Tibial nerve (tissue), 4 donors: ENCODE results near the gene DDIT4.

Source experiments
- EP300 ChIP-seq, 2 donors: sonication (generic); formaldehyde crosslinking; IDR thresholded peaks; one replicate each; pipeline ENCODE4 v1.6.1; 2017; ENCODE audit warnings: antibody characterized with exemption in 2 of 2, mild to moderate bottlenecking in 1 of 2
- POLR2A ChIP-seq, 2 donors: fragments of 450-650 bp; IDR thresholded peaks; one replicate each; pipeline ENCODE4 v1.6.1; 2017; ENCODE audit warnings: antibody characterized with exemption in 2 of 2, mild to moderate bottlenecking in 2 of 2, moderate library complexity in 2 of 2
- TF ChIP-seq, protein P1 (sequence below), 5 experiments: fragments of 200-600 bp in 3 of 5; fragments of 450-650 bp in 2 of 5; sonication (generic) in 3 of 5; IDR thresholded peaks; one replicate each; pipeline ENCODE4 v1.5.1; 2016 to 2019; ENCODE audit warnings: antibody characterized with exemption in 5 of 5, mild to moderate bottlenecking in 3 of 5, moderate library complexity in 2 of 5

DNA sequence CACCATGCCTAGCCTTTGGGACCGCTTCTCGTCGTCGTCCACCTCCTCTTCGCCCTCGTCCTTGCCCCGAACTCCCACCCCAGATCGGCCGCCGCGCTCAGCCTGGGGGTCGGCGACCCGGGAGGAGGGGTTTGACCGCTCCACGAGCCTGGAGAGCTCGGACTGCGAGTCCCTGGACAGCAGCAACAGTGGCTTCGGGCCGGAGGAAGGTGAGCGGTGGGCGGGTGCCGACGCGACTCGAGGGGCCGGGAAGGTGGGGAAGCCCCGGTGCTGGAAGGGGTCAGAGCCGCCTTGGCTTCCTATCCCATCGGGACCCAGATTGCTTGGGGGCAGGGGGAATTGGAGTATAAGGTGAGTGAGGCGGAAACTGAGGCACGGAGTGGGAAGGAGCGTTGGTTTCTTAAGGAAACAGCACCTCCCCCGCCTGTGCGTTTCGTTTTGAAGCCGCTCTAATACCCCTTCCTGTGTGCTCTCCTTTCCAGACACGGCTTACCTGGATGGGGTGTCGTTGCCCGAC lies 547 bp downstream of the DDIT4 start:
- TF ChIP-seq, protein P1, sequence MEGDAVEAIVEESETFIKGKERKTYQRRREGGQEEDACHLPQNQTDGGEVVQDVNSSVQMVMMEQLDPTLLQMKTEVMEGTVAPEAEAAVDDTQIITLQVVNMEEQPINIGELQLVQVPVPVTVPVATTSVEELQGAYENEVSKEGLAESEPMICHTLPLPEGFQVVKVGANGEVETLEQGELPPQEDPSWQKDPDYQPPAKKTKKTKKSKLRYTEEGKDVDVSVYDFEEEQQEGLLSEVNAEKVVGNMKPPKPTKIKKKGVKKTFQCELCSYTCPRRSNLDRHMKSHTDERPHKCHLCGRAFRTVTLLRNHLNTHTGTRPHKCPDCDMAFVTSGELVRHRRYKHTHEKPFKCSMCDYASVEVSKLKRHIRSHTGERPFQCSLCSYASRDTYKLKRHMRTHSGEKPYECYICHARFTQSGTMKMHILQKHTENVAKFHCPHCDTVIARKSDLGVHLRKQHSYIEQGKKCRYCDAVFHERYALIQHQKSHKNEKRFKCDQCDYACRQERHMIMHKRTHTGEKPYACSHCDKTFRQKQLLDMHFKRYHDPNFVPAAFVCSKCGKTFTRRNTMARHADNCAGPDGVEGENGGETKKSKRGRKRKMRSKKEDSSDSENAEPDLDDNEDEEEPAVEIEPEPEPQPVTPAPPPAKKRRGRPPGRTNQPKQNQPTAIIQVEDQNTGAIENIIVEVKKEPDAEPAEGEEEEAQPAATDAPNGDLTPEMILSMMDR (IDR thresholded peaks at IDR 0.05): no peak
- no peak for TF ChIP-seq EP300 (IDR thresholded peaks at IDR 0.05)
- TF ChIP-seq POLR2A (IDR thresholded peaks at IDR 0.05): no peak
